ENCODE data around the gene OR5AC2.

OR5AC2 gene, protein sequence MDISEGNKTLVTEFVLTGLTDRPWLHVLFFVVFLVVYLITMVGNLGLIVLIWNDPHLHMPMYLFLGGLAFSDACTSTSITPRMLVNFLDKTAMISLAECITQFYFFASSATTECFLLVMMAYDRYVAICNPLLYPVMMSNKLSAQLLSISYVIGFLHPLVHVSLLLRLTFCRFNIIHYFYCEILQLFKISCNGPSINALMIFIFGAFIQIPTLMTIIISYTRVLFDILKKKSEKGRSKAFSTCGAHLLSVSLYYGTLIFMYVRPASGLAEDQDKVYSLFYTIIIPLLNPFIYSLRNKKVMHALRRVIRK

DNA sequence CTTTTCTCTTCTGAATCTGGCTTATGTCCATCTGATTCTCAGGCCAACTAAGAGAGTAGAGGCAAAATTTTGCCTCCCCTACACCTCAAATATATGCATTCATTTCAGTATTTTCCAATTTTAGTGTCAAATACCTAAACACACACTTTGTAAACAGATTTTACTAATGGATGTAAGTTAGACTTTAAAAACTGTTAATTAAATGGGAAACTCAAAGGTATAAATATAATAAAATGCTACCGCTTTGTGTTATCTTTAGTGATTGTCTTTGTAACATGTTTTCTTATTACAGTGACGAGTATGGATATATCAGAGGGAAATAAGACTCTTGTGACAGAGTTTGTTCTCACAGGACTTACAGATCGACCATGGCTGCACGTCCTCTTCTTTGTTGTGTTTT, at the start of gene OR5AC2:
OR5AC2 (plus strand) TSS at position 301 of the 400 bp plus-strand sequence; CDS start at position 301, 0 bp downstream.
- no peak within 1 kb of the TSS for H3K4me3 ChIP-seq (replicated peaks; ENCODE audit: low read depth, low read length)
- H3K36me3 ChIP-seq (ENCODE audit: control insufficient read depth, insufficient read depth, low read length): no peaks in the 10 kb centered on the region
- no peak for DNase-seq (ENCODE audit: extremely low read depth, insufficient read length)
- no peaks in the 10 kb centered on the region for H3K27me3 ChIP-seq (replicated peaks; ENCODE audit: control insufficient read depth, insufficient read depth, low read length)
- TF ChIP-seq, protein P1, sequence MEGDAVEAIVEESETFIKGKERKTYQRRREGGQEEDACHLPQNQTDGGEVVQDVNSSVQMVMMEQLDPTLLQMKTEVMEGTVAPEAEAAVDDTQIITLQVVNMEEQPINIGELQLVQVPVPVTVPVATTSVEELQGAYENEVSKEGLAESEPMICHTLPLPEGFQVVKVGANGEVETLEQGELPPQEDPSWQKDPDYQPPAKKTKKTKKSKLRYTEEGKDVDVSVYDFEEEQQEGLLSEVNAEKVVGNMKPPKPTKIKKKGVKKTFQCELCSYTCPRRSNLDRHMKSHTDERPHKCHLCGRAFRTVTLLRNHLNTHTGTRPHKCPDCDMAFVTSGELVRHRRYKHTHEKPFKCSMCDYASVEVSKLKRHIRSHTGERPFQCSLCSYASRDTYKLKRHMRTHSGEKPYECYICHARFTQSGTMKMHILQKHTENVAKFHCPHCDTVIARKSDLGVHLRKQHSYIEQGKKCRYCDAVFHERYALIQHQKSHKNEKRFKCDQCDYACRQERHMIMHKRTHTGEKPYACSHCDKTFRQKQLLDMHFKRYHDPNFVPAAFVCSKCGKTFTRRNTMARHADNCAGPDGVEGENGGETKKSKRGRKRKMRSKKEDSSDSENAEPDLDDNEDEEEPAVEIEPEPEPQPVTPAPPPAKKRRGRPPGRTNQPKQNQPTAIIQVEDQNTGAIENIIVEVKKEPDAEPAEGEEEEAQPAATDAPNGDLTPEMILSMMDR (IDR thresholded peaks at IDR 0.05; ENCODE audit: insufficient read depth, low read length, poor library complexity, severe bottlenecking): no peak

DNA sequence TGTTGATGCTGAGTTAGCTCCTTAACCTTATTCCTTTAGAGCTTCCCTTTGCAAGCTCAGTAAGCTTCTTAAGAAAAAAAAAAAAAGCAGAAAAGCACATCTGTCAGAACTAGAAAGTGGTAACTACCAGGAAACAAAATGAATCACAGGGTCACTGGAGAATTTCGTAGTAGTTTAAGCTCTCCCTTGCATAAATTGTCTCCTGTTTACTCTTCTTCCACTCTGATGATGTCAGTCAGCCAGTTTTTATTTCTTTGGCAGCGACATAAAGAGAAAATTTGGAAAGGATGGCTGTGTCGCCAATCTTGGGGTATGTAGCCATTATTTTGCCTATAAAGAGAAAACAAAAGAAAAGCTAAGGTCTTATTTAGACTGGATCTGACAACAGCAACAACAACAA, 48.7 kb upstream of the OR5AC2 start:
- Histone ChIP-seq H3K27me3 (replicated peaks; ENCODE audit: control insufficient read depth, insufficient read depth, low read length) (no peaks in the 10 kb centered on the region), H3K36me3 (ENCODE audit: control insufficient read depth, insufficient read depth, low read length) (no peaks in the 10 kb centered on the region), H3K4me3 (replicated peaks; ENCODE audit: low read depth, low read length) (no peak overlapping the region)
- TF ChIP-seq, protein P1 (IDR thresholded peaks at IDR 0.05; ENCODE audit: insufficient read depth, low read length, poor library complexity, severe bottlenecking): no peak
- no peak for DNase-seq (ENCODE audit: extremely low read depth, insufficient read length)

DNA sequence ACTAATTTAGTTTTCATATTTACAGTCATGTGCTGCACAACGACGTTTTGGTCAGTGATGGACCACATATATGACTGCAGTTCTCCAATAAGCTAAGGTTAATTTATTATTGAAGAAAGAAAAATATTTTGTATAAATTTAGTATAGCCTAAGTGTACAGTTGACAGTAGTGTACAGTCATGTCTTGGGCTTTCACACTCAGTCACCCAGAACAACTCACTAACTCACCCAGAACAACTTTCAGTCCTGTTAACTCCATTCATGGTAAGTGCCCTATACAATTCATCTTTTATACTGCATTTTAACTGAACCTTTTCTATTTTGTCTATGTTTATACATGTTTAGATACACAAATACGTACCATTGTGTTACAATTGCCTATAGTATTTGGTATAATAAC, 48.1 kb upstream of the OR5AC2 start:
- TF ChIP-seq, protein P1 (IDR thresholded peaks at IDR 0.05; ENCODE audit: insufficient read depth, low read length, poor library complexity, severe bottlenecking): no peak
- no peak for DNase-seq (ENCODE audit: extremely low read depth, insufficient read length)
- Histone ChIP-seq H3K4me3 (replicated peaks; ENCODE audit: low read depth, low read length) (no peak overlapping the region; the same call in 1 of the 2 replicates), H3K36me3 (ENCODE audit: control insufficient read depth, insufficient read depth, low read length) (no peaks in the 10 kb centered on the region), H3K27me3 (replicated peaks; ENCODE audit: control insufficient read depth, insufficient read depth, low read length) (no peaks in the 10 kb centered on the region)

DNA sequence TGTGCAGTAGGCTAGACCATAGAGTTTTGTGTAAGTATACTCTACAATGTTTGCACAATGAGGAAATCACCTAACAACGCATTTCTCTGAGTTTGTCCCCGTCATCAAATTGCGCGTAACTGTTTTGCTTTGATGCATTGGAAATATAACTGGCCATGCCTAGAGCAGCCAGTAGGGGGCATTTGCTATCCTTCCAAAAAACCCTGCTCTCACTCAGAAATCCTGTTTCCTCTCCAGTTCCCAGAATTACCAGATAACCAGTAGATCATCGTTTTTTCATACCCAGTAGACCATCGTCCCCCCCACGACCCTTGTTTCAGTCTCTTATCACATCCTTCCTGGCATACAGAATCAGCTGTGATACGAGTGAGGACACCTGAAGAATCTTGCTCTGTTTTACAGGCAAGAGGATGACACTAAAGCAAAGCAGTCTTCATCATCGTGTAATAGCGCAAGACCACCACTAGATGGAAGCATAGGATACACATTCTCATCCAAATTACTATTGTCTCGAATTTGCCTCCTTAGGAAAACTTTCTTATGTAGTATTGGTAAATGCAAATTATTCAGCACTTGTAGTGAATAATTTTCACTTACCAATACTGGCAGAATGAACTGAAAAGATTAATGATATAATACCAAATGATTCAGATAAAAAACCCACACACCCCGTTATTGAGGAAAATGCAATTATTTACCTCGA, 47.5 kb upstream of the OR5AC2 start:
- no peaks in the 10 kb centered on the region for H3K36me3 ChIP-seq (ENCODE audit: control insufficient read depth, insufficient read depth, low read length)
- peak; percentile 57 for DNase-seq (ENCODE audit: extremely low read depth, insufficient read length)
- H3K4me3 ChIP-seq (replicated peaks; ENCODE audit: low read depth, low read length): peak overlapping the region; percentile 62
- TF ChIP-seq, protein P1 (IDR thresholded peaks at IDR 0.05; ENCODE audit: insufficient read depth, low read length, poor library complexity, severe bottlenecking): peak; percentile 82
- H3K27me3 ChIP-seq (replicated peaks; ENCODE audit: control insufficient read depth, insufficient read depth, low read length): no peaks in the 10 kb centered on the region

DNA sequence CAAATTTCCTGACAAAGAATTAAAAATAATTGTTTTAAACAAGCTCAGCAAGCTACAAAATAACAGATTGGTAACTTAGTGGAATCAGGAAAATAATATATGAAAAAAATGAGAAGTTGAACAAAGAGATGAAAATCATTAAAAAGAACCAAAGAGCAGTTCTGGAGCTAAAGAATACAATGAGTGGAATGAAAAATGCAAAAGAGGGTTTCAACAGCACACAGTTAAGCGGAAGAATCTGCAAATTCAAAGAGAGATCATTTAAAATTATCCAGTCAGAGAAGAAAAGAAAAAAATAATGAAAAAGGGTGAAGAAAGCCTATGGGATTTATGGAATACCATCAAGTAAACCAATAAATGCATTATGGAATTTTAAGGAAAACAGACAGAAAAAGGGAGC, 45.6 kb upstream of the OR5AC2 start:
- TF ChIP-seq, protein P1 (IDR thresholded peaks at IDR 0.05; ENCODE audit: insufficient read depth, low read length, poor library complexity, severe bottlenecking): no peak
- no peak overlapping the region for H3K4me3 ChIP-seq (replicated peaks; ENCODE audit: low read depth, low read length)
- no peaks in the 10 kb centered on the region for H3K27me3 ChIP-seq (replicated peaks; ENCODE audit: control insufficient read depth, insufficient read depth, low read length)
- DNase-seq (ENCODE audit: extremely low read depth, insufficient read length): no peak
- no peaks in the 10 kb centered on the region for H3K36me3 ChIP-seq (ENCODE audit: control insufficient read depth, insufficient read depth, low read length)
